ENCODE measurements around the gene LRBA. TPM values are rescaled to one million over a fixed set of nuclear protein-coding genes. Genes with fewer than 3 reads are reported as not detected.

LRBA gene
- total RNA-seq, 5 donors from 2014 or later (not counting 1 experiment from before 2014, with no cell fraction given), result 56.1 to 81.7 (median 56.9) TPM

GRCh38 chr4:150820409-150820808 is 194.7 kb downstream of the LRBA start:
- Mint-ChIP-seq H3K27me3 (no peaks in the 10 kb centered on the region), H3K9me3 (peaks cover 0 to 5% (median 0%) of the 10 kb centered on the region in 3 donors)

GRCh38 chr4:150818661-150819060 is 196.4 kb downstream of the LRBA start:
- Mint-ChIP-seq H3K27me3 (no peaks in the 10 kb centered on the region), H3K9me3 (peaks cover 0 to 5% (median 0%) of the 10 kb centered on the region in 3 donors), H3K36me3 (peaks cover 47% of the 10 kb centered on the region), H3K4me3 (no peak overlapping the region), H3K4me1 (peaks cover 4 to 17% (median 11%) of the 10 kb centered on the region in 3 donors), H3K27ac (no peak overlapping the region)
- H3K9me3 ChIP-seq, result no peaks in the 10 kb centered on the region
- H3K36me3 ChIP-seq (ENCODE audit: control insufficient read depth in 2 of 2, extremely low read depth in 1 of 2, insufficient read depth in 1 of 2, low read length in 1 of 2), result peaks cover 0 to 12% of the 10 kb centered on the region in 2 donors
- H3K4me1 ChIP-seq (ENCODE audit: control insufficient read depth in 1 of 2, extremely low read depth in 1 of 2, insufficient read depth in 2 of 2, low read length in 2 of 2), result peaks cover 0 to 3% of the 10 kb centered on the region in 2 experiments
- no peak overlapping the region for H3K4me3 ChIP-seq (ENCODE audit: control insufficient read depth in 1 of 2, extremely low read depth in 1 of 2, low read length in 1 of 2)
- ChIA-PET POLR2A (no interaction called here), CTCF (interaction anchor here in 1 of 2 donors (3.1 kb wide), 1 partner anchor 48 kb away, joined by 12 read pairs; no protein-coding TSS in a partner anchor)
- no peak overlapping the region for H3K27ac ChIP-seq (ENCODE audit: low read length)
- DNase-seq (no peak), ATAC-seq (replicated peaks in 1 of 4) (no peak)
- H3K27me3 ChIP-seq (replicated peaks in 1 of 2; ENCODE audit: control insufficient read depth in 2 of 2, extremely low read depth in 1 of 2, insufficient read depth in 2 of 2, low read length in 1 of 2), result no peaks in the 10 kb centered on the region

More at GRCh38 chr4:150820409-150820808, 194.7 kb downstream of the LRBA start:
- ChIA-PET POLR2A (no interaction called here), CTCF (interaction anchor here in 1 of 2 donors (0.6 to 1.2 kb wide), 2 partner anchors 47 to 109 kb away, joined by 3 read pairs; no protein-coding TSS in a partner anchor)
- H3K27ac Mint-ChIP-seq, result no peak overlapping the region
- no peak overlapping the region for H3K27ac ChIP-seq (ENCODE audit: low read length)
- H3K9me3 ChIP-seq, result no peaks in the 10 kb centered on the region
- peaks cover 0 to 3% of the 10 kb centered on the region in 2 experiments for H3K4me1 ChIP-seq (ENCODE audit: control insufficient read depth in 1 of 2, extremely low read depth in 1 of 2, insufficient read depth in 2 of 2, low read length in 2 of 2)
- H3K27me3 ChIP-seq (replicated peaks in 1 of 2; ENCODE audit: control insufficient read depth in 2 of 2, extremely low read depth in 1 of 2, insufficient read depth in 2 of 2, low read length in 1 of 2), result no peaks in the 10 kb centered on the region
- H3K36me3 ChIP-seq (ENCODE audit: control insufficient read depth in 2 of 2, extremely low read depth in 1 of 2, insufficient read depth in 1 of 2, low read length in 1 of 2), result peaks cover 0 to 13% of the 10 kb centered on the region in 2 donors
- DNase-seq (no peak), ATAC-seq (replicated peaks in 1 of 4) (no peak)
- peaks cover 8 to 23% (median 22%) of the 10 kb centered on the region in 3 donors for H3K4me1 Mint-ChIP-seq
- no CpG with 5 or more reads among the region's 1 CpG for WGBS (ENCODE audit: insufficient coverage)
- no peak overlapping the region for H3K4me3 ChIP-seq (ENCODE audit: control insufficient read depth in 1 of 2, extremely low read depth in 1 of 2, low read length in 1 of 2)
- H3K4me3 Mint-ChIP-seq, result no peak overlapping the region
- H3K36me3 Mint-ChIP-seq, result peaks cover 59% of the 10 kb centered on the region

- WGBS (ENCODE audit: insufficient coverage), result no CpG with 5 or more reads among the region's 3 CpGs
- H3K27ac ChIP-seq (ENCODE audit: low read length), result no peak overlapping the region
- ATAC-seq (replicated peaks in 1 of 4) (no peak), DNase-seq (no peak)
- Mint-ChIP-seq H3K27me3 (no peaks in the 10 kb centered on the region), H3K4me1 (peaks cover 0 to 15% (median 11%) of the 10 kb centered on the region in 3 donors), H3K4me3 (no peak overlapping the region), H3K9me3 (peaks cover 0 to 5% (median 0%) of the 10 kb centered on the region in 3 donors), H3K27ac (no peak overlapping the region), H3K36me3 (peaks cover 42% of the 10 kb centered on the region)
- ChIA-PET POLR2A (interaction anchor here in 1 of 2 donors (0.6 kb wide), 1 partner anchor 31 kb away, joined by 3 read pairs; no protein-coding TSS in a partner anchor), CTCF (interaction anchor here (0.7 to 3.1 kb wide), 4 partner anchors 8 to 49 kb away, joined by 3 to 12 read pairs (median 4); no protein-coding TSS in a partner anchor)
- no peak overlapping the region for H3K4me3 ChIP-seq (ENCODE audit: control insufficient read depth in 1 of 2, extremely low read depth in 1 of 2, low read length in 1 of 2)
- peaks cover 0 to 12% of the 10 kb centered on the region in 2 donors for H3K36me3 ChIP-seq (ENCODE audit: control insufficient read depth in 2 of 2, extremely low read depth in 1 of 2, insufficient read depth in 1 of 2, low read length in 1 of 2)
- H3K9me3 ChIP-seq, result no peaks in the 10 kb centered on the region
- no peaks in the 10 kb centered on the region for H3K27me3 ChIP-seq (replicated peaks in 1 of 2; ENCODE audit: control insufficient read depth in 2 of 2, extremely low read depth in 1 of 2, insufficient read depth in 2 of 2, low read length in 1 of 2)
- peaks cover 0 to 3% of the 10 kb centered on the region in 2 experiments for H3K4me1 ChIP-seq (ENCODE audit: control insufficient read depth in 1 of 2, extremely low read depth in 1 of 2, insufficient read depth in 2 of 2, low read length in 2 of 2)
Observed at GRCh38 chr4:150817804-150818528, 197.1 kb downstream of the LRBA start.

GRCh38 chr4:150817017-150817416 is 198.1 kb downstream of the LRBA start:
- Histone ChIP-seq H3K27me3 (replicated peaks in 1 of 2; ENCODE audit: control insufficient read depth in 2 of 2, extremely low read depth in 1 of 2, insufficient read depth in 2 of 2, low read length in 1 of 2) (no peaks in the 10 kb centered on the region), H3K4me1 (ENCODE audit: control insufficient read depth in 1 of 2, extremely low read depth in 1 of 2, insufficient read depth in 2 of 2, low read length in 2 of 2) (no peaks in the 10 kb centered on the region), H3K27ac (ENCODE audit: low read length) (no peak overlapping the region), H3K9me3 (no peaks in the 10 kb centered on the region), H3K36me3 (ENCODE audit: control insufficient read depth in 2 of 2, extremely low read depth in 1 of 2, insufficient read depth in 1 of 2, low read length in 1 of 2) (peaks cover 0 to 9% of the 10 kb centered on the region in 2 donors), H3K4me3 (ENCODE audit: control insufficient read depth in 1 of 2, extremely low read depth in 1 of 2, low read length in 1 of 2) (no peak overlapping the region)
- Mint-ChIP-seq H3K36me3 (peaks cover 45% of the 10 kb centered on the region), H3K27me3 (no peaks in the 10 kb centered on the region), H3K4me1 (peaks cover 0 to 16% (median 11%) of the 10 kb centered on the region in 3 donors), H3K27ac (no peak overlapping the region), H3K4me3 (no peak overlapping the region), H3K9me3 (peaks cover 0 to 5% (median 0%) of the 10 kb centered on the region in 3 donors)
- DNase-seq (no peak), ATAC-seq (replicated peaks in 1 of 4) (no peak)
- no CpG with 5 or more reads among the region's 1 CpG for WGBS (ENCODE audit: insufficient coverage)
- CTCF ChIA-PET, result interaction anchor here (0.7 to 3.1 kb wide), 4 partner anchors 9 to 990 kb away, joined by 3 to 12 read pairs (median 4); no protein-coding TSS in a partner anchor
- POLR2A ChIA-PET, result interaction anchor here in 1 of 2 donors (0.6 to 0.7 kb wide), 2 partner anchors 15 to 32 kb away, joined by 3 read pairs; no protein-coding TSS in a partner anchor

- Histone ChIP-seq H3K4me1 (ENCODE audit: control insufficient read depth in 1 of 2, extremely low read depth in 1 of 2, insufficient read depth in 2 of 2, low read length in 2 of 2) (no peaks in the 10 kb centered on the region), H3K27me3 (replicated peaks in 1 of 2; ENCODE audit: control insufficient read depth in 2 of 2, extremely low read depth in 1 of 2, insufficient read depth in 2 of 2, low read length in 1 of 2) (no peaks in the 10 kb centered on the region), H3K27ac (ENCODE audit: low read length) (no peak overlapping the region), H3K36me3 (ENCODE audit: control insufficient read depth in 2 of 2, extremely low read depth in 1 of 2, insufficient read depth in 1 of 2, low read length in 1 of 2) (peaks cover 0 to 9% of the 10 kb centered on the region in 2 donors), H3K9me3 (no peaks in the 10 kb centered on the region), H3K4me3 (ENCODE audit: control insufficient read depth in 1 of 2, extremely low read depth in 1 of 2, low read length in 1 of 2) (no peak overlapping the region)
- DNase-seq (no peak), ATAC-seq (replicated peaks in 1 of 4) (no peak)
- POLR2A ChIA-PET, result no interaction called here
- Mint-ChIP-seq H3K36me3 (peaks cover 41% of the 10 kb centered on the region), H3K4me1 (peaks cover 0 to 12% (median 7%) of the 10 kb centered on the region in 3 donors), H3K9me3 (peaks cover 0 to 5% (median 0%) of the 10 kb centered on the region in 3 donors), H3K27me3 (no peaks in the 10 kb centered on the region), H3K4me3 (no peak overlapping the region), H3K27ac (no peak overlapping the region)
- CTCF ChIA-PET, result interaction anchor here (0.6 to 1.4 kb wide), 2 partner anchors 10 to 50 kb away, joined by 3 to 4 read pairs; no protein-coding TSS in a partner anchor
Observed at GRCh38 chr4:150816491-150816890, 198.6 kb downstream of the LRBA start.

GRCh38 chr4:150814873-150815272 is 200.2 kb downstream of the LRBA start:
- peaks cover 0 to 9% of the 10 kb centered on the region in 2 donors for H3K36me3 ChIP-seq (ENCODE audit: control insufficient read depth in 2 of 2, extremely low read depth in 1 of 2, insufficient read depth in 1 of 2, low read length in 1 of 2)
- ATAC-seq (replicated peaks in 1 of 4) (no peak), DNase-seq (no peak)
- no peak overlapping the region for H3K27ac ChIP-seq (ENCODE audit: low read length)
- CTCF ChIA-PET, result interaction anchor here in 1 of 2 donors (1.2 to 2.0 kb wide), 2 partner anchors 13 to 52 kb away, joined by 4 to 5 read pairs; no protein-coding TSS in a partner anchor
- H3K4me1 ChIP-seq (ENCODE audit: control insufficient read depth in 1 of 2, extremely low read depth in 1 of 2, insufficient read depth in 2 of 2, low read length in 2 of 2), result no peaks in the 10 kb centered on the region
- Mint-ChIP-seq H3K27ac (no peak overlapping the region), H3K36me3 (peaks cover 49% of the 10 kb centered on the region), H3K27me3 (no peaks in the 10 kb centered on the region), H3K9me3 (peaks cover 0 to 5% (median 0%) of the 10 kb centered on the region in 3 donors), H3K4me3 (no peak overlapping the region), H3K4me1 (peaks cover 4 to 11% (median 6%) of the 10 kb centered on the region in 3 donors)
- no peaks in the 10 kb centered on the region for H3K27me3 ChIP-seq (replicated peaks in 1 of 2; ENCODE audit: control insufficient read depth in 2 of 2, extremely low read depth in 1 of 2, insufficient read depth in 2 of 2, low read length in 1 of 2)
- H3K4me3 ChIP-seq (ENCODE audit: control insufficient read depth in 1 of 2, extremely low read depth in 1 of 2, low read length in 1 of 2), result no peak overlapping the region
- WGBS (ENCODE audit: insufficient coverage), result no CpG with 5 or more reads among the region's 1 CpG
- POLR2A ChIA-PET, result interaction anchor here (0.5 to 0.7 kb wide), 4 partner anchors 12 to 1681 kb away, joined by 3 to 7 read pairs (median 4); no protein-coding TSS in a partner anchor
- H3K9me3 ChIP-seq, result no peaks in the 10 kb centered on the region
